K562 (cell line): Measurements from ENCODE around the gene FOXE1. TPM values are rescaled to one million over a fixed set of nuclear protein-coding genes. Genes with fewer than 3 reads are reported as not detected.
A peak's percentile ranks its signal among the peaks of the same experiment; 100 is the strongest.

Experiments
- ATAC-seq: fragments of 200-7000 bp; cut with Tn5 transposase; 3 replicates; pipeline ENCODE4 v1.9.1; 2020; ENCODE audit warnings: moderate library complexity
- BruUV-seq: library from RNA; stranded (reverse); fragments of 400-500 nt; replicated peaks from 2 replicates; lab custom pipeline; 2021; lab: Mats Ljungman, UMichigan
- CTCF ChIA-PET: fragments of 300-600 bp; formaldehyde crosslinking; extraction: SDS; loops from one replicate; lab custom pipeline; 2021; ENCODE audit warnings: low intra/inter-chr PET ratio; lab: Yijun Ruan, JAX
- POLR2A ChIA-PET: fragments of 300-600, 350-650 bp; sonication (Branson Sonifier 250); formaldehyde crosslinking; extraction: SDS; loops from one replicate; lab custom pipeline; 2021; ENCODE audit warnings: antibody characterized with exemption, inconsistent platforms; lab: Yijun Ruan, JAX
- DNase-seq, 4 experiments: peaks; one replicate each; pipeline versions ENCODE4 v3.0.0 to v3.0.0-alpha.2; 2011 to 2018; ENCODE audit warnings: low spot score in 3 of 4, mixed read lengths in 3 of 4; ENCODE audit errors: extremely low read depth in 1 of 4
- FAIRE-seq: peaks from 2 replicates; lab custom pipeline; 2011; peaks lifted over from hg19 to GRCh38; lab: Jason Lieb, UNC
- H2AFZ ChIP-seq: 2 replicates; pipeline ENCODE4 v1.6.0; 2011; ENCODE audit warnings: low read depth, low read length, control low read depth, inconsistent platforms
- H3K27ac ChIP-seq: fragments of 200-600 bp; 3 replicates; pipeline ENCODE4 v1.8.0; 2011; ENCODE audit warnings: low read depth, mild to moderate bottlenecking, control low read depth, inconsistent platforms, low read length, moderate library complexity, mixed read lengths; ENCODE audit errors: extremely low read depth
- H3K27me3 ChIP-seq, 2 experiments: fragments of 300-600 bp in 1 of 2; 2 replicates in 1 of 2; 3 replicates in 1 of 2; pipeline versions ENCODE4 v1.6.0 to v1.8.0; 2011; ENCODE audit warnings: inconsistent platforms in 2 of 2, low read length in 2 of 2, mild to moderate bottlenecking in 1 of 2, mixed read lengths in 1 of 2, moderate library complexity in 1 of 2; ENCODE audit not compliant: control insufficient read depth in 2 of 2, insufficient read depth in 2 of 2
- H3K36me3 ChIP-seq: fragments of 300-600 bp; 3 replicates; pipeline ENCODE4 v1.8.0; 2011; ENCODE audit warnings: mild to moderate bottlenecking, low read length, inconsistent platforms; ENCODE audit not compliant: control insufficient read depth, insufficient read depth
- H3K4me1 ChIP-seq, 2 experiments: fragments of 200-600 bp in 1 of 2; replicated peaks in 1 of 2; 2 replicates in 1 of 2; 3 replicates in 1 of 2; pipeline versions ENCODE4 v1.5.1 to v1.8.0; 2011; ENCODE audit warnings: inconsistent platforms in 2 of 2, low read length in 2 of 2, mild to moderate bottlenecking in 1 of 2, mixed read lengths in 1 of 2, moderate library complexity in 1 of 2; ENCODE audit not compliant: control insufficient read depth in 2 of 2, insufficient read depth in 2 of 2
- H3K4me2 ChIP-seq: 2 replicates; pipeline ENCODE4 v1.6.1; 2011; ENCODE audit warnings: low read length, control low read depth, inconsistent platforms, mixed read lengths; ENCODE audit not compliant: insufficient read depth
- H3K4me3 ChIP-seq: fragments of 200-600 bp; sonication (generic), shearing (Covaris generic); 2 replicates; pipeline ENCODE4 v1.5.1; 2016; ENCODE audit warnings: control low read depth, inconsistent platforms
- H3K79me2 ChIP-seq: fragments of 200-600 bp; 3 replicates; pipeline ENCODE4 v1.8.0; 2011; ENCODE audit warnings: low read length, inconsistent platforms; ENCODE audit not compliant: control insufficient read depth, insufficient read depth
- H3K9ac ChIP-seq, 2 experiments: 2 replicates each; pipeline versions ENCODE4 v1.6.0 to v1.6.1; 2011; ENCODE audit warnings: low read depth in 2 of 2, low read length in 2 of 2, control low read depth in 1 of 2, inconsistent platforms in 1 of 2, mild to moderate bottlenecking in 1 of 2, mixed read lengths in 1 of 2; ENCODE audit not compliant: insufficient read depth in 1 of 2
- H3K9me1 ChIP-seq: one replicate; pipeline ENCODE4 v1.6.0; 2011; ENCODE audit warnings: inconsistent platforms, mild to moderate bottlenecking, low read length, moderate library complexity; ENCODE audit not compliant: control insufficient read depth, insufficient read depth
- H3K9me3 ChIP-seq: replicated peaks from 2 replicates; pipeline ENCODE4 v1.5.1; 2011; ENCODE audit warnings: low read depth, low read length, inconsistent platforms; ENCODE audit not compliant: control insufficient read depth, insufficient read depth
- H4K20me1 ChIP-seq: replicated peaks from 2 replicates; pipeline ENCODE4 v1.6.1; 2011; ENCODE audit warnings: low read length, inconsistent platforms, mixed read lengths; ENCODE audit not compliant: control insufficient read depth, insufficient read depth
- ATF1 ChIP-seq, 2 experiments: fragments of 450-650 bp in 1 of 2; IDR thresholded peaks; 2 replicates each; pipeline ENCODE4 v1.6.1; 2016; ENCODE audit warnings: missing compliant biosample characterization in 1 of 2, missing genetic modification characterization in 1 of 2
- ELF1 ChIP-seq: fragments of 200-800 bp; sonication (Bioruptor generic); IDR thresholded peaks from 2 replicates; pipeline ENCODE4 v1.6.1; 2016; ENCODE audit warnings: missing genetic modification characterization, missing compliant biosample characterization
- GABPA ChIP-seq: fragments of 200-800 bp; sonication (Bioruptor generic); conservative IDR thresholded peaks from 2 replicates; pipeline ENCODE4 v1.6.1; 2016; ENCODE audit warnings: low read depth, missing genetic modification characterization, missing compliant biosample characterization
- GATA2 ChIP-seq: sonication (generic); formaldehyde crosslinking; IDR thresholded peaks from 2 replicates; pipeline ENCODE4 v1.4.0; 2020; ENCODE audit warnings: mild to moderate bottlenecking, missing genetic modification reagents
- HMG20A ChIP-seq: fragments of 450-650 bp; formaldehyde crosslinking; conservative IDR thresholded peaks from 2 replicates; pipeline ENCODE4 v1.4.0; 2020; ENCODE audit warnings: mild to moderate bottlenecking, mixed read lengths
- MAFG ChIP-seq: fragments of 450-650 bp; conservative IDR thresholded peaks from 2 replicates; pipeline ENCODE4 v1.6.1; 2016; ENCODE audit warnings: missing genetic modification characterization, missing compliant biosample characterization
- STAG1 ChIP-seq: sonication (generic); formaldehyde crosslinking; IDR thresholded peaks from 2 replicates; pipeline ENCODE4 v1.5.0; 2020; ENCODE audit warnings: missing genetic modification reagents, borderline replicate concordance
- ZNF695 ChIP-seq: fragments of 450-650 bp; formaldehyde crosslinking; IDR thresholded peaks from 2 replicates; pipeline ENCODE4 v1.4.0; 2020; ENCODE audit warnings: mild to moderate bottlenecking, moderate library complexity
- ZNF707 ChIP-seq: fragments of 250-450 bp; sonication (Bioruptor Pico); conservative IDR thresholded peaks from 2 replicates; pipeline ENCODE4 v1.8.0; 2022; ENCODE audit warnings: inconsistent platforms, mild to moderate bottlenecking, moderate library complexity
- WGBS: fragments of 100-300 bp; shearing (Covaris generic); methylation state at CpG from one replicate; pipeline ENCODE4 v1.1.6; 2016; ENCODE audit warnings: low coverage, mixed read lengths; ENCODE audit not compliant: insufficient coverage; ENCODE audit errors: missing lambda C conversion rate; 5-methylcytosine and 5-hydroxymethylcytosine counted together
- in situ Hi-C: fragments of 300-500 bp; cut with MboI; formaldehyde crosslinking; loops from 4 replicates; pipeline ENCODE4 v1.15.0; 2018; ENCODE audit warnings: inconsistent platforms, mixed read lengths
- intact Hi-C: fragments of 100-400 bp; cut with micrococcal nuclease; formaldehyde crosslinking; loops from 2 replicates; pipeline ENCODE4 v1.14.2; 2022
- polyA plus RNA-seq, 8 experiments: library from polyadenylated mRNA; depleted of rRNA in 4 of 8; stranded (reverse) in 5 of 8; unstranded in 3 of 8; fragments of >200 nt; fragmentation: Nextera tagmentation in 2 of 8; fragmentation: Illumina TruSeq in 1 of 8; extraction: Ambion mirVana in 2 of 8; extraction: Trizol in 1 of 8; gene quantifications; 2 replicates each; pipeline versions ENCODE4 v1.2.1 to v1.2.3, GENCODE V29; 2011 to 2014; ENCODE audit warnings: inconsistent platforms in 1 of 8, missing spikeins in 1 of 8
- total RNA-seq, 7 experiments: library from RNA; depleted of rRNA in 6 of 7; stranded (reverse); fragments of >200 nt in 6 of 7; fragmentation: Illumina TruSeq in 2 of 7; extraction: Trizol in 2 of 7; gene quantifications; 2 replicates each; pipeline versions ENCODE4 v1.2.1 to v1.2.3, GENCODE V29; 2011 to 2021; ENCODE audit warnings: low replicate concordance in 1 of 7
- TF ChIP-seq, protein P1 (sequence below): fragments of 450-650 bp; IDR thresholded peaks from 2 replicates; pipeline ENCODE4 v1.6.1; 2016; ENCODE audit warnings: mild to moderate bottlenecking, moderate library complexity

Gene FOXE1
- total and polyA plus RNA-seq, 9 of the 15 experiments (the other 6 are each of a cell fraction or from before 2014, with no cell fraction given): not detected

DNA sequence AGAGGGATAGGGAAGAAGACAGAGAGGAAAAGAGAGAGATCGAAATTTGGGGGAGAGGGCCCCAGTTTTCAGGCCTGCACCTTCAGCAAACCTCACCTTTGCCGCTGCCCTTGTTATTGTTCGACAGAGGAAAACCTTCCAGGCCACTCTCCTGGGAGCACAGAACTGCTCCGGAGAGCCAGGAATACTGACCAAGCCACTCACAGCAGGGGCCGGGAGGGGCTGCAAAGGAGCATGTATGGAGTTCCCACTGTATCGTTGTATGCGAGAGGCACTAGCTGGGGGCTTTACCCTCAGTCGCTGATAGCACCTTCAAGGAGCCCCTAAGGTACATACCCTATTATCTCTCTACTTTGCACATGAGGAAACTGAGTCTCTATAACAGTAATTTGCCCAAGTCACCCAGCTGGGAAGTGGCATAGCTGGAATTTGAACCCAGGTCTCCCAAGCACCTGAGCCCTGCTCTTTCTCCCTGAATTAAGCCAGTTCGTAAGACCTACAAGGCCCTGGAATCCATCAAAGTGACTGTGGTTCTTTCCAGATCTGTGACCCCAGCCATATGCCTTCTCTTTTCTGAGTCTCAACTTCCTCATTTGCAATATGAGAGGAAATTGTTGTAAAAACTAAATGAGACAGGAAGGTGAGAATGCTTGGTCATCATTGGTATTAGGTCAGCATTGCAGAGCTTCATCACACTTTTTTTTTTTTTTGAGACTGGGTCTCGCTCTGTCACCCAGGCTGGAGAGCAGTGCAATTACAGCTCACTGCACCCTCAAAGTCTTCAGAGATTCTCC lies 21.0 kb upstream of the FOXE1 start:
- ChIA-PET POLR2A (interaction anchor here (0.5 to 1.3 kb wide), 3 partner anchors 9 to 28 kb away, joined by 3 read pairs; no protein-coding TSS in a partner anchor), CTCF (no interaction called here)
- no peaks in the 10 kb centered on the region for H3K9me3 ChIP-seq
- H3K79me2 ChIP-seq: no peaks in the 10 kb centered on the region
- H3K9ac ChIP-seq: no peak overlapping the region
- 35% methylated on average over 8 of the region's 10 CpGs for WGBS
- H3K4me3 ChIP-seq: no peak overlapping the region
- no peak for FAIRE-seq
- H4K20me1 ChIP-seq: no peaks in the 10 kb centered on the region
- peak overlapping the region; percentile 35; the same call in 1 of the 2 replicates for H3K4me2 ChIP-seq
- peak overlapping the region; percentile 34; the same call in 1 of the 3 replicates for H3K27ac ChIP-seq
- no TSS peak for BruUV-seq
- ATAC-seq: peak; percentile 81
- no peak for DNase-seq
- H3K36me3 ChIP-seq: no peaks in the 10 kb centered on the region
- peaks cover 7 to 19% of the 10 kb centered on the region in 2 experiments; a peak in 4 of 5 replicates for H3K4me1 ChIP-seq
- H2AFZ ChIP-seq: peak overlapping the region; percentile 75
- no peaks in the 10 kb centered on the region for H3K9me1 ChIP-seq
- intact Hi-C loops (no loop called here), in situ Hi-C loops (no loop called here)
- peaks cover 2 to 4% of the 10 kb centered on the region in 2 experiments; a peak in 2 of 5 replicates for H3K27me3 ChIP-seq
- TF ChIP-seq STAG1 (CRISPR knock-in tag) (no peak), ELF1 (peak; percentile 61; the same call in 1 of the 2 replicates), GABPA (peak; percentile 40; the same call in 1 of the 2 replicates), GATA2 (CRISPR knock-in tag) (no peak), ZNF707 (CRISPR knock-in tag) (no peak), HMG20A (CRISPR knock-in tag) (no peak), MAFG (peak; percentile 85), ATF1 (CRISPR knock-in tag; IDR thresholded peaks at IDR 0.05) (no peak), ATF1 (tag; IDR thresholded peaks at IDR 0.05) (0 out of 2 replicates have a peak, but pooled peaks have one; percentile 25), ZNF695 (CRISPR knock-in tag) (no peak)
- TF ChIP-seq, protein P1, sequence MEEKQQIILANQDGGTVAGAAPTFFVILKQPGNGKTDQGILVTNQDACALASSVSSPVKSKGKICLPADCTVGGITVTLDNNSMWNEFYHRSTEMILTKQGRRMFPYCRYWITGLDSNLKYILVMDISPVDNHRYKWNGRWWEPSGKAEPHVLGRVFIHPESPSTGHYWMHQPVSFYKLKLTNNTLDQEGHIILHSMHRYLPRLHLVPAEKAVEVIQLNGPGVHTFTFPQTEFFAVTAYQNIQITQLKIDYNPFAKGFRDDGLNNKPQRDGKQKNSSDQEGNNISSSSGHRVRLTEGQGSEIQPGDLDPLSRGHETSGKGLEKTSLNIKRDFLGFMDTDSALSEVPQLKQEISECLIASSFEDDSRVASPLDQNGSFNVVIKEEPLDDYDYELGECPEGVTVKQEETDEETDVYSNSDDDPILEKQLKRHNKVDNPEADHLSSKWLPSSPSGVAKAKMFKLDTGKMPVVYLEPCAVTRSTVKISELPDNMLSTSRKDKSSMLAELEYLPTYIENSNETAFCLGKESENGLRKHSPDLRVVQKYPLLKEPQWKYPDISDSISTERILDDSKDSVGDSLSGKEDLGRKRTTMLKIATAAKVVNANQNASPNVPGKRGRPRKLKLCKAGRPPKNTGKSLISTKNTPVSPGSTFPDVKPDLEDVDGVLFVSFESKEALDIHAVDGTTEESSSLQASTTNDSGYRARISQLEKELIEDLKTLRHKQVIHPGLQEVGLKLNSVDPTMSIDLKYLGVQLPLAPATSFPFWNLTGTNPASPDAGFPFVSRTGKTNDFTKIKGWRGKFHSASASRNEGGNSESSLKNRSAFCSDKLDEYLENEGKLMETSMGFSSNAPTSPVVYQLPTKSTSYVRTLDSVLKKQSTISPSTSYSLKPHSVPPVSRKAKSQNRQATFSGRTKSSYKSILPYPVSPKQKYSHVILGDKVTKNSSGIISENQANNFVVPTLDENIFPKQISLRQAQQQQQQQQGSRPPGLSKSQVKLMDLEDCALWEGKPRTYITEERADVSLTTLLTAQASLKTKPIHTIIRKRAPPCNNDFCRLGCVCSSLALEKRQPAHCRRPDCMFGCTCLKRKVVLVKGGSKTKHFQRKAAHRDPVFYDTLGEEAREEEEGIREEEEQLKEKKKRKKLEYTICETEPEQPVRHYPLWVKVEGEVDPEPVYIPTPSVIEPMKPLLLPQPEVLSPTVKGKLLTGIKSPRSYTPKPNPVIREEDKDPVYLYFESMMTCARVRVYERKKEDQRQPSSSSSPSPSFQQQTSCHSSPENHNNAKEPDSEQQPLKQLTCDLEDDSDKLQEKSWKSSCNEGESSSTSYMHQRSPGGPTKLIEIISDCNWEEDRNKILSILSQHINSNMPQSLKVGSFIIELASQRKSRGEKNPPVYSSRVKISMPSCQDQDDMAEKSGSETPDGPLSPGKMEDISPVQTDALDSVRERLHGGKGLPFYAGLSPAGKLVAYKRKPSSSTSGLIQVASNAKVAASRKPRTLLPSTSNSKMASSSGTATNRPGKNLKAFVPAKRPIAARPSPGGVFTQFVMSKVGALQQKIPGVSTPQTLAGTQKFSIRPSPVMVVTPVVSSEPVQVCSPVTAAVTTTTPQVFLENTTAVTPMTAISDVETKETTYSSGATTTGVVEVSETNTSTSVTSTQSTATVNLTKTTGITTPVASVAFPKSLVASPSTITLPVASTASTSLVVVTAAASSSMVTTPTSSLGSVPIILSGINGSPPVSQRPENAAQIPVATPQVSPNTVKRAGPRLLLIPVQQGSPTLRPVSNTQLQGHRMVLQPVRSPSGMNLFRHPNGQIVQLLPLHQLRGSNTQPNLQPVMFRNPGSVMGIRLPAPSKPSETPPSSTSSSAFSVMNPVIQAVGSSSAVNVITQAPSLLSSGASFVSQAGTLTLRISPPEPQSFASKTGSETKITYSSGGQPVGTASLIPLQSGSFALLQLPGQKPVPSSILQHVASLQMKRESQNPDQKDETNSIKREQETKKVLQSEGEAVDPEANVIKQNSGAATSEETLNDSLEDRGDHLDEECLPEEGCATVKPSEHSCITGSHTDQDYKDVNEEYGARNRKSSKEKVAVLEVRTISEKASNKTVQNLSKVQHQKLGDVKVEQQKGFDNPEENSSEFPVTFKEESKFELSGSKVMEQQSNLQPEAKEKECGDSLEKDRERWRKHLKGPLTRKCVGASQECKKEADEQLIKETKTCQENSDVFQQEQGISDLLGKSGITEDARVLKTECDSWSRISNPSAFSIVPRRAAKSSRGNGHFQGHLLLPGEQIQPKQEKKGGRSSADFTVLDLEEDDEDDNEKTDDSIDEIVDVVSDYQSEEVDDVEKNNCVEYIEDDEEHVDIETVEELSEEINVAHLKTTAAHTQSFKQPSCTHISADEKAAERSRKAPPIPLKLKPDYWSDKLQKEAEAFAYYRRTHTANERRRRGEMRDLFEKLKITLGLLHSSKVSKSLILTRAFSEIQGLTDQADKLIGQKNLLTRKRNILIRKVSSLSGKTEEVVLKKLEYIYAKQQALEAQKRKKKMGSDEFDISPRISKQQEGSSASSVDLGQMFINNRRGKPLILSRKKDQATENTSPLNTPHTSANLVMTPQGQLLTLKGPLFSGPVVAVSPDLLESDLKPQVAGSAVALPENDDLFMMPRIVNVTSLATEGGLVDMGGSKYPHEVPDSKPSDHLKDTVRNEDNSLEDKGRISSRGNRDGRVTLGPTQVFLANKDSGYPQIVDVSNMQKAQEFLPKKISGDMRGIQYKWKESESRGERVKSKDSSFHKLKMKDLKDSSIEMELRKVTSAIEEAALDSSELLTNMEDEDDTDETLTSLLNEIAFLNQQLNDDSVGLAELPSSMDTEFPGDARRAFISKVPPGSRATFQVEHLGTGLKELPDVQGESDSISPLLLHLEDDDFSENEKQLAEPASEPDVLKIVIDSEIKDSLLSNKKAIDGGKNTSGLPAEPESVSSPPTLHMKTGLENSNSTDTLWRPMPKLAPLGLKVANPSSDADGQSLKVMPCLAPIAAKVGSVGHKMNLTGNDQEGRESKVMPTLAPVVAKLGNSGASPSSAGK: peak; percentile 58; the same call in 1 of the 2 replicates
